Measurements from ENCODE around the gene RMND5B. TPM values are rescaled to one million over a fixed set of nuclear protein-coding genes. Genes with fewer than 3 reads are reported as not detected.
"Not testable (repeated sequence)": the region's sequence is repeated elsewhere in the genome, so short reads cannot be mapped to it uniquely, and the experiment has no call there.

RMND5B gene
- total RNA-seq, 1 donor from 2014 or later, result 28.9 TPM

DNA sequence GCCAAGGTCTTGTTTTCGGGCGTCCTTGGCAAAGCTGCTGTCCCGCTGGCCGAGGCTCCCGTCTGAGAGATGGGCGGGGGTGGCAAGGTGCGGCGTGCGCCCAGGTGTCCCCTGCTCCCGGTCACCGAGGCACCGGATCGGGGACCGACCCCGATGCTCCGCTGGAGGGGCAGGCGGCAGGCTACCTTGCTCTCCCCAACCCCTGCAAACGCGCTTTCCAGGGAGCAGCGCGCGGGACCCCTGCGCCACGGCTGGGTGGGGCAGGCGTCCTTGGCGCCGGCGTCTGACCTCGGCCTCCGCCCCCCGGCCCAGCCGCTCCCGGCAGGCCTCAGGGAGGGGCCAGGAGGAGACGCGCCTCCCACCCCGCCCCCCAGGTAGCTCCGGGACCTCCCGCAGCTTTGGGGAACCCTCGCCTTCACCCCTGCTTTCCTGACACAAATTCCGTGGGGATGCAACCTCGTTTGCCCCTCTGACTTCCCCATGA is 16.9 kb upstream of the RMND5B start:
- DNase-seq (ENCODE audit: low read depth, low spot score), result no peak

DNA sequence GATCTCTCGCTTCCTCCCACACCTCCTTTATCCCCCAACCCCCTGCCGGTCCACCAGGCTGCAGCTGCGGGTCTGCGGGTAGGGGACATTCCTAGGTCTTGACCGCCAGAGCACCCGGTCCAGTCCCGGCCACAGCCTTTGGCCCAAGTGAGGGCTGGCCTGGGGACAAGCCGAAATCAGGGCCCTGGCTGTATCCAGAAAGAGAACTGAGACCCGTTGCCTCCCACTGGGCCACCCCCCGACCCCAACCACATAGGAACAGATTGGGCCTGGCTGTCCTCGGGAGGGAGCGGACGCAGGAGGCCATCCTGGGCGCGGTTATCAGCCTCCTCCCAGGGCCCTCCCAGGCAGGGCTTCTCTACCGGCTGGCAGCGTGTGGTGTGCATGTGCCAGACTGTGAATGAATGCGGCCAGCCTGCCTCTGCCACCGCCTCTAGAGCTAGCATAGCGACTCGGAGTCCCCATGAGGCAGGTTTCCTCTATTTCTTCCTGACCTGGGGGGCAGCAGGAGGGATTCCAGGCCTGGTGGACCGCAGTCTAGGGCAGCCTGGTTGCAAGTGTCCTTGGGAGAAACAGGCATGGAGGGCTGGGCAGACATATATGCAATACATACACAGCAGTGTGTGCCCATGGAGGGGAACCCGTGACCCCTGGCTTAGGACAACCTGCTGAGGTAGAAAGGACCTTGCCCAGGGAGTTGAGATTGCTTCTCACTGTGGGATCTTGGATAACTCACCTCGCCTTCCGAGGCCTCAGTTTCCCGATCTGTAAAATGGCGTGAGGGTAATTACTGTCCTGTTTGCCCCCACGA is 16.3 kb upstream of the RMND5B start:
- no peak for DNase-seq (ENCODE audit: low read depth, low spot score)

GRCh38 chr5:178115136-178115813 is 15.5 kb upstream of the RMND5B start:
- DNase-seq (ENCODE audit: low read depth, low spot score), result no peak

DNA sequence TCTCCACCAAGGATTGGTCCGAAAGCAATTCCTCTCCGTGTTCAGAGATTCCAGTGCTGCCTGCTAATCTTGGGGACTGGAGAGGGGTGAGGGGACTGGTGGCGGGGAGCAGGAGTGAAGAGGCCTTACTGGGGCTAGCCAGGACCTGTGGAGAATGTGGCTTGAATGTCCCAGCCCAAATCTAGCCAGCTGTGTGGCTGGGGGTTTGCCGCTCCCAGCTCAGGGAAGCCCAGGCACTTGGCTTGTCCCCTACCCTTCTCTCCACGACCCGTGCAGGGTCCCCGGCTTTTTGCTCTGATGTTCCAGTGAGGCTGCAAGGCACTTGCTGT is 15.0 kb upstream of the RMND5B start:
- DNase-seq (ENCODE audit: low read depth, low spot score), result no peak

DNA sequence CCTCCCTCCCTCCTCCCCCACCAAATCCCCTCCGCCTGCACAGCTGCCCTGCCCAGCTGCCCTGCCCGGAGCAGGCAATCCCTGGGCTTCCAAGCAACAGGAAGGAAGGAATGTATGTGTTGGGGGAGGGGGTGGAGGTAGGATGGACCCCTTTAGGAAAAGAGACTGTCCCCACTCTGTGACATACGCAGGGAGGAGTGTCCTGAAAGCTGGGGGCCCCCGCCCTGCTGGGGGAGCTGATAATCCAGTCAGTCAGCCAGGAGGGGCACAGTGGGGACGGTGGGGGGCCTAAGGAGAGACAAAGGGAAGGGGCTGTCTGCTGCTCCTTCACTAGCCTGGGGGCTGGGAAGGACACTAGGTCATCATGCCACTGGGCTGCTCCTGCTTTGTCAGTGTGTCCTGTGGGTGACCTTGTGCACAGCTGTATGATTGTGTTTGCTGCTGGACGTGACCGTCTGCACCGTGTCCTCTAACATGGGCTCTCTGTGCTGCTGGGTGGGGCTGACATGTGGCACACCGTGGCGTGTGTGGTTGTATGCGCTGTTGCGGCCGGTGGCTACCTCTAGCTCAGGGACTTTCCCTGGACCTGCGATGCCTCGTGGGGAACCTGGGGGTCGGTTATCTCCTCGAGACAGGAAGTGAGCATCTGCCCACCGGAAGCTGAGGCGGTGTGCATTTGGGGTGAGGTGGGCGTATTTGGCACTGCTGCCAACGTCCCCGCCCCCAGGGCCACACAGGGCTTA is 14.5 kb upstream of the RMND5B start:
- no peak for DNase-seq (ENCODE audit: low read depth, low spot score)

GRCh38 chr5:178117923-178118701 is 12.7 kb upstream of the RMND5B start:
- peak; percentile 35 for DNase-seq (ENCODE audit: low read depth, low spot score)

DNA sequence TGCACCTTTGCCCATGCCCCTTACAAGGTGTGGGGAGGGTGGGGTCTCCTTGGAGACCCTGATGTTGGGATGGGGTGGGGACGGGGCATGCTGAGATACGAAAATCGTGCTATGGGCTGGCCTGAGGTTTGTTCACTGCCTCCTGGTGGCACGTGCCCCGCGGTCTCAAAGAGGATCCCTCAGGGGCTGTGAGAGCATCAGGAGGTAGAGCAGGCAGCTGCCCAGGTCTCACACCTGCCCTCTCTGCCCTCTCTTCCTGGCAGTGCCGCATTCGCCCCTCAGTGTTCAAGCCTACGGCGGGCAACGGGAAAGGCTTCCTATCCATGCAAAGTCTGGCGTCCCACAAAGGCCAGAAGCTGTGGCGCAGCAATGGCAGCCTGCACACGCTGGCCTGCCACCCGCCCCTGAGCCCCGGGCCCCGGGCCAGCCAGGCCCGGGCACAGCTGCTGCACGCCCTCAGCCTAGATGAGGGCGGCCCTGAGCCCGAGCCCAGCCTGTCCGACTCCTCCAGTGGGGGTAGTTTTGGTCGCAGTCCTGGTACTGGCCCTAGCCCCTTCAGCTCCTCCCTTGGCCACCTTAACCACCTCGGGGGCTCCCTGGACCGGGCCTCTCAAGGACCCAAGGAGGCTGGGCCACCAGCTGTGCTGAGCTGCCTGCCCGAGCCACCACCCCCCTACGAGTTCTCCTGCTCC is 10.8 kb upstream of the RMND5B start:
- DNase-seq (ENCODE audit: low read depth, low spot score), result no peak

- DNase-seq (ENCODE audit: low read depth, low spot score), result no peak
These were observed 10.0 kb upstream of the RMND5B start for GRCh38 chr5:178120607-178121357.

DNA sequence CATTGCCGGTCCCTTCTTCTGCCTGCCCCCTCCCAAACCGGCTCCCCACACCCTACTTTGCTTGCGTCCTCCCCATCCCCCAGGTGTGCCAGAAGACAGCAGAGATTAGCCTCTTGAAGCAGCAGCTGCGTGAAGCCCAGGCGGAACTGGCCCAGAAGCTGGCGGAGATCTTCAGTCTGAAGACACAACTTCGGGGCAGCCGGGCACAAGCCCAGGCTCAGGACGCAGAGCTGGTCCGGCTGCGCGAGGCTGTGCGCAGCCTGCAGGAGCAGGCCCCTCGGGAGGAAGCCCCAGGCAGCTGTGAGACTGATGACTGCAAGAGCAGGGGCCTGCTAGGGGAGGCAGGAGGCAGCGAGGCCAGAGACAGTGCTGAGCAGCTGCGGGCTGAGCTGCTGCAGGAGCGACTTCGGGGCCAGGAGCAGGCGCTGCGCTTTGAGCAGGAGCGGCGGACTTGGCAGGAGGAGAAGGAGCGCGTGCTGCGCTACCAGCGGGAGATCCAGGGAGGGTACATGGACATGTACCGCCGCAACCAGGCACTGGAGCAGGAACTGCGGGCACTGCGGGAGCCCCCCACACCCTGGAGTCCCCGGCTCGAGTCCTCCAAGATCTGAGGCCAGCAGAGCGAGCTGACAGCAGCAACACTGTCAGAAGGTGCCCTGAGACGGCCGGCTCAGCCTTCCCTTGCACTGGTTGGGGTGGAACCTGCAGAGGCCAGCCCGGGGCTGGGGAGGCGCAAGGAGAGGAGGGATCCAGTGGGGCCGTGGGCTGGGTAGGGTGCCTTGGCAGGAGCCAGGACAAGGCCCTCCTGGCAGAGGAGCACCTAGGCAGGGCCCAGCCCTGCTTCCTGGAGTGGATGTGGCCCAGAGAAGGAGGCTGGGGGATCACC is 9.2 kb upstream of the RMND5B start:
- no peak for DNase-seq (ENCODE audit: low read depth, low spot score)

DNA sequence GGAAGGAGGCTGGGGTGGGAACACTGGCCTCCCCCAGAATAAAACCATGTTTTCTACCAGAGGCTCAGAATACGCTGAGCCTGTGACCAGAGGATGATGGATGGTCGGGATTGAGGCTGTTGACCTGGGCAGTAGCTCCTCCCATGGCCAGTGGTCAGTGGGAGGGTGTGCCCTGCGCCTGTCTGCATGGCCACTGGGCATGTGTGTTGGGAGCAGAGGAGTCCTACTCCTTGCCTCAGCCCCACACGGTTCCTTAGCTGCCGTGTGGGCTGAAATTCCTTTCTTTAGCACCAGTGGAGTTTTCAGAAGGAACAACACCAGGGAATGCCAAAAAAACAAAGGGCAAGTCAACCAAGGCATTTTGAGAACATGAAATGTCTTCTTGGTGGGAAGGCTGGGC is 8.5 kb upstream of the RMND5B start:
- DNase-seq (ENCODE audit: low read depth, low spot score), result no peak

- DNase-seq (ENCODE audit: low read depth, low spot score), result no peak
These were observed 7.5 kb upstream of the RMND5B start for GRCh38 chr5:178123094-178123965.

DNA sequence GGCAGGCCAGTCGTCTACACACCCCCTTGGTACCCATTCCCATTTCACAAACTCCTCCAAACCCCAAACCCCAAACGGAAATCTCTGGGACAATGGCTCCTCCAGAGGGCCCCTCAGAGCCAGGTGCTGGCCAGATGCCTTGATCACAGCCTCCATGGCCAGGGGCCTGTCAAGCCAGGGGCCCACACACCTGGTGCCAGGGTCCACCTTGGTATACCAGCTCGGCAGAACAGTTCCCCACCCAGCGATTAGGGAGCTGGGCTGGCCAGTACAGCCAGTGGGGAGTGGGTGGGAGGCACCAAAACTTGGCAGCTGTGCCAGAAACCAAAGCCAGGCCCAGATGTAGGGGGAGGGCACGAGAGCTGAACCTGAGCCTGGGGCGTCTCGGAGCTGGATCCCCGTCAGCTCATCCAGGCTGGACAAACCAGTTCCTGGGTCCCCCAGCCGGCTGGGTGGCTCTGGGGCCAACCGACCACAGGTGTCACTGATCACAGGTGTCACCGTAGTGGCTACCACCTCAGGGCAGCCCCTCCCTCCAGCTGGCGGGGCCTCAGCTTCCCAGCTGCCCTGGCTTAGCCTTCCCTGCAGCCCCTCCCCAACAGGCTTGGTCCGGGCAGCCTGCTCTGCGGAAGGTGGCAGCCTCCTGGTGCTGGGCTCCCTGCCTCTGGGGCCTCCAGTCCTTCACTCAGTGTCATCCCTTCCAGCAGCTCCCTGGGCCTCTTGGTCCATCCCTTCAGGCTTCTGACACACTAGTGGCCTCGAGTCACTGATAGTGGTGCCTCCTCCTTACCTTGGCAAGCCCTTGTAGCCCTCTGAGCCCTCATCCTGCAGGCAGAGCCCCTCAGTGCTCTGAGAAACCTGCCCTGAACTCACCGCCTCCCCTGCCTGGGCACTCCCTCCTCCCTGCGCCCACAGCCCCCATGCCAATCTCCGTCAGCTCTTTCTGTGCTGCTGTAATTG is 6.6 kb upstream of the RMND5B start:
- no peak for DNase-seq (ENCODE audit: low read depth, low spot score)

DNA sequence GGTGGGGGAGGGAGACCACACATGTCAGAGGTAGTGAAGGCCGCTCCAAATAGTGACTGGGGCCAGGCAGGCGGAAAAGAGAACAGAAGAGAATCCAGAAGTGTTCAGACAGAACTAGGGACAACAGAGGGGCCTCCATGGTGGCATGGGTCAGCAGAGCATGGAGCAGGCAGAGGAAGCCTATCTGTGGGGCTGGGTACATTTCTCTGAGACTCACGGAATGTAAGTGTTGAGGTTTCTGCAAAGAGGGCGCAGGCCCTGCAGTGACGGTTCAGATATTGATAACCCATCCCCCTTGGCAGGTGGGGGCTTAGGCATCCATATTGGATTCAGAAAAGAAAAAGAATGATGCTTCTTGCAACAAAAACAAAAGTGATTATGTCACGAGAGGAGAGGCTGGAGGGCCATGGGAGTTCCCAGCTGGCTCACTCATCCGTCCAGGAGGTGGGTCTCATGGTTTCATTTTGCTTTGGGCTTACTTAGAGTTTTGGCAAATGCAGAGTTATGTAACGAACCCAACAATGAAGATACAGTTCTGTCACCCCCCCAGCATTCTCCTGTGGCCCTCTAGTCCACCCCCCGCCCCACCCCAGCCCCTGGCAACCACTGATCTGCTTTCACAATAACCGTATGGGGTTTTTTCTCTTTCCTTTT is 5.4 kb upstream of the RMND5B start:
- DNase-seq (ENCODE audit: low read depth, low spot score), result no peak

DNA sequence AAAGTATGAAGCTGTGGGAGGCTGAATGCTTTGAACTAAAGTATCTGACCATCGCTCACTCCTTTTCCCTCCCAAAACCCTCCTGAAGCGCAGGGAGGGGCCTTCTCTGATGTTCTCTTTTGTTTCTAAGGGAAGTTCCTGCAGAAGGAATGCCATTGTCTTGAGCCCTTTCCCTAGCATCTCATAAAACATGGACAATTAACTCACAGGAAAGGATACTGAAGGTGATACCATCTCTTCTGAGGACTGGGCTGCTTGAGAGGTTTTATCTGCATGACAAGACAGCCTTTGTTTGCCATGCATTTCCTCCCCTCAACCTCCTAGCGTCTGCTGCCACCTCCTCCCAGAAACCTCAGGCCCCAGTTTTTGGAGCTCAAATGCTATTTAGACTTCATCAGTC is 4.3 kb upstream of the RMND5B start:
- DNase-seq (ENCODE audit: low read depth, low spot score), result no peak

- DNase-seq (ENCODE audit: low read depth, low spot score), result not testable (repeated sequence)
These were observed 3.4 kb upstream of the RMND5B start for GRCh38 chr5:178127300-178128009.

- no peak for DNase-seq (ENCODE audit: low read depth, low spot score)
These were observed 1.5 kb upstream of the RMND5B start for GRCh38 chr5:178129296-178129695.
